NCI-H446 treated with DMSO at 0.1 percent for 48 hours (cell line): ENCODE results near the gene TAF4B.
"Not testable (repeated sequence)": the region's sequence is repeated elsewhere in the genome, so short reads cannot be mapped to it uniquely, and the experiment has no call there.

ENCODE experiments used
- DNase-seq: peaks from one replicate; lab custom pipeline; 2025; lab: John Stamatoyannopoulos, UW

Gene TAF4B, protein sequence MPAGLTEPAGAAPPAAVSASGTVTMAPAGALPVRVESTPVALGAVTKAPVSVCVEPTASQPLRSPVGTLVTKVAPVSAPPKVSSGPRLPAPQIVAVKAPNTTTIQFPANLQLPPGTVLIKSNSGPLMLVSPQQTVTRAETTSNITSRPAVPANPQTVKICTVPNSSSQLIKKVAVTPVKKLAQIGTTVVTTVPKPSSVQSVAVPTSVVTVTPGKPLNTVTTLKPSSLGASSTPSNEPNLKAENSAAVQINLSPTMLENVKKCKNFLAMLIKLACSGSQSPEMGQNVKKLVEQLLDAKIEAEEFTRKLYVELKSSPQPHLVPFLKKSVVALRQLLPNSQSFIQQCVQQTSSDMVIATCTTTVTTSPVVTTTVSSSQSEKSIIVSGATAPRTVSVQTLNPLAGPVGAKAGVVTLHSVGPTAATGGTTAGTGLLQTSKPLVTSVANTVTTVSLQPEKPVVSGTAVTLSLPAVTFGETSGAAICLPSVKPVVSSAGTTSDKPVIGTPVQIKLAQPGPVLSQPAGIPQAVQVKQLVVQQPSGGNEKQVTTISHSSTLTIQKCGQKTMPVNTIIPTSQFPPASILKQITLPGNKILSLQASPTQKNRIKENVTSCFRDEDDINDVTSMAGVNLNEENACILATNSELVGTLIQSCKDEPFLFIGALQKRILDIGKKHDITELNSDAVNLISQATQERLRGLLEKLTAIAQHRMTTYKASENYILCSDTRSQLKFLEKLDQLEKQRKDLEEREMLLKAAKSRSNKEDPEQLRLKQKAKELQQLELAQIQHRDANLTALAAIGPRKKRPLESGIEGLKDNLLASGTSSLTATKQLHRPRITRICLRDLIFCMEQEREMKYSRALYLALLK

DNA sequence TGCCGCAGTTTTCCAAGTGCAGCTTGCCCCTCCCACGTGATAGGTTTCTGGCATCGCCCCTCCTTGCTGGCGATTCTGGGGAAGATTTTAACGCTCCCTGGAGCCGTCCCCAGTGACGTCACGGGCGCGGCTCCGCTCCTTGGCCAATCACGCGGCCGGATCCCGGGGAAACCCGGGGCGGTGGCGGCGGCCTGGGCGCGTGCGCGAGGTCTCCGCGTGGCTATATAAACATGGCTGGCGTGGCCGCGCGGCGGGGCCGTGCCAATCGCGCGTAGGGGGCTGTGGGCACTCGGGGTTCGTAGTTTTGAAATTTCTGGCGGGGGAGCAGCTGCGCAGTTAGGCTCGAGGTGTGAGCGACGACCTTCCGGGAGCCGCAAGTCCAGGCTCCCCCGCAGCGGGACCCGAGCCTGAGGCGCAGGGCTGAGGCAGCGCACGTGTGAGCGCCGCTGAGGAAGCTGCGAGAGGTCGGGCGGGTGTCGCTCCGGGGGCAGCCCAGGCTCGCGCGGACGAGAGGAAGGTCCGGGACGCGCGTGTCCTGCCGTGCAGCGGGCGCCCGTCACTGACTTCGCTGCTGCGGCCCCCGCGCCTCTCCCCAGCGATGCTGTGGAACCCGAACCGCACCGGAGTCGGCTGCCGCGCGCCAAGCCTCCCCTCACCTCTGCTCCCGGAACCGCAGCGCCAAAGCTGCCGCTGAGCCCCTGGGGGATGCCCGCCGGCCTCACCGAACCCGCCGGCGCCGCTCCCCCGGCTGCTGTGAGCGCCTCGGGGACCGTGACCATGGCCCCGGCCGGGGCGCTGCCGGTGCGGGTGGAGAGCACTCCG lies at the start of gene TAF4B:
TSS of gene TAF4B (plus strand) at position 217 of the 822 bp plus-strand sequence. CDS start at position 706, 489 bp downstream.
- peak; percentile 89 for DNase-seq

DNA sequence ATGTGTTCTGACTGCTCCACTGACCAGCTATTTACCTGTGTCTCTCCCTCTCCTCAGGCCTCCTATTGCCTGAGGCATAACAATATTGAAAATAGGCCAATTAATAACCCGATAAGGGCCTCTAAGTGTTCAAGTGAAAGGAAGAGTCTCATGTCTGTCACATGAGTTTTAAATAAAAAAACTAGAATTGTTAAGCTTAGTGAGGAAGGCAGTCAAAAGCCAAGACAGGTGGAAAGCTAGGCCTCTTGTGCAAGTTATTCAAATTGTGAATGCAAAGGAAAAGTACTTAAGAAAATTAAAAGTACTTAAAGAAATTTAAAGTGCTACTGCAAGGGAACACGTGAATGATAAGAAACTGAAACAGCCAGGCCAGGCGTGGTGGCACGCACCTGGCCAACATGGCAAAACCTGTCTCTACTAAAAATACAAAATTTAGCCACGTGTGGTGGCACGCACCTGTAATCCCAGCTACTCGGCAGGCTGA lies 44.9 kb upstream of the TAF4B start:
- DNase-seq, result no peak

DNA sequence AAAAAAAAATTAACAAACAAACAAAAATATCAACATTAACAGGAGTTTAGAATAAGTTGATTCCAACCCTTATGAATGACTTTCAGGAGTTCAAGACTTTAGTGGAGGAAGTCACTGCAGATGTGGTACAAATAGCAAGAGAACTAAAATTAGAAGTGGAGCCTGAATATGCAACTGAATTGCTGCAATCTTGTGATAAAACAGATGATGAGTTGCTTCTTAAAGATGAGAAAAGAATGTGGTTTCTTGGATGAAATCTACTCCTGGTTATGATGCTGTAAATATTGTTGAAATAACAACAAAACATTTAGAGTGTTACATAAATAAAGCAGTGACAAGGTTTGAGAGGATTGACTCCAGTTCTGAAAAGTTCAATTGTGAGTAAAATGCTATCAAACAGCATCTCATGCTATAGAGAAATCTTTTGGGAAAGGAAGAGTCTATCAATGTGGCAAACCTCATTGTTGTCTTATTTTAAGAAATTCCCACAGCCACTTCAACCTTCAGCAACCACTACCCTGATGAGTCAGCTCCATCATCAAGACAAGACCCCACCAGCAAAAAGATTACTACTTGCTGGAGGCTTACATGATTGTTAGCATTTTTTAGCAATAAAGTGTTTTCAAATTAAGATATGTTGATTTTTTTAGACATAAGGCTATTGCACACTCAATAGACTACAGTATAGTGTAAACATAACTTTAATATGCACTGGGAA lies 42.7 kb upstream of the TAF4B start:
- DNase-seq, result no peak

DNA sequence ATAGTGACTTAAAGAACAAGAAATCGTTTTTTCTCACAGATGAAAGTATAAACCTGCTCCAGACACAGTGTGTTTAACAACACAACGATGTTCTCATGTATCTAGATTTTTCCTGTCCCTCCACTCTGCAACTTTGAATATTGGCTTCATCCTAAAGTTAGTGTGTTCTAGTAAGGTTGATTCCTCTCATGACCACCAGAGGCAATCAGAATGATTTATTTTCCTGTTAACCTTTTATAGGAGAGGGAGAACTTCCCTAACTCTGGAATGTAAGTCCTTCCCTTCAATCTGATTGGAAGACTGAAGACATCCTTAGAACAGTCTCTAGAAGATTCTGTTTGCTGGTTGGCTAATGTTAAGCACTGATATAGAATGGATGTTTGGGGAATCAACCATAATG lies 41.0 kb upstream of the TAF4B start:
- no peak for DNase-seq

DNA sequence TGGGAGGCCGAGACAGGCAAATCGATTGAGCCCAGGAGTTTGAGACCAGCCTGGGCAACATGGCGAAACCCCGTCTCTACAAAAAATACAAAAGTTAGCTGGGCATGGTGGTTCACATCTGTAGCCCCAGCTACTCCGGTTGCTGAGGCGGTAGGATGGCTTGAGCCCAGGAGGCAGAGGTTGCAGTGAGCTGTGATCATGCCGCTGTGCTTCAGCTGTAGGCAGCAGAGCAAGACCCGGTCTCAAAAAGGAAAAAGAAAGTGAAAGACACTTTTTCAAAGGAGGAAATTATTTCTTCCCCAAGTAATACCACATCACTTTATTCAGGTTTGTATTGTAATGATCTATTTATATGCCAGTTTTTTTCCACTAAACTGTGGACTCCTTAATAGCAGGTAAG lies 35.7 kb upstream of the TAF4B start:
- DNase-seq, result no peak

DNA sequence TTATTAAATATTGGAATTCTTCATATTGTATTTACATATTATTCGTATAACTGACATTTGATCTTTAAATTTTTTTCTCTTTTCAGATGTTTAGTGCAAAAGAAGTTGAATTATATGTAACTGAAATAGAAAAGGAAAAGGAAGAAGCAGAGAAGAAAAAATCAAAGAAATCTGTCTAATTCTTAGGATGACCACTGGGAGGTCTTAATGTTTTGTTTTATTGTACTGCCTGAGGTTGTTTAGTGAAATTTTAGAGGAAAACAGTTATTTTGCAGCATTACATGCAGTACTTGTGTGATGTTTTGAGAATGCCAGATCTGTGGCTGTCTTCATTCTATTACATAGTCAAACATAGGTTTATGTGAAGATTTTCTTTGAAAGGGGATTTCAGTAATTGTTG lies 34.0 kb upstream of the TAF4B start:
- DNase-seq, result no peak

DNA sequence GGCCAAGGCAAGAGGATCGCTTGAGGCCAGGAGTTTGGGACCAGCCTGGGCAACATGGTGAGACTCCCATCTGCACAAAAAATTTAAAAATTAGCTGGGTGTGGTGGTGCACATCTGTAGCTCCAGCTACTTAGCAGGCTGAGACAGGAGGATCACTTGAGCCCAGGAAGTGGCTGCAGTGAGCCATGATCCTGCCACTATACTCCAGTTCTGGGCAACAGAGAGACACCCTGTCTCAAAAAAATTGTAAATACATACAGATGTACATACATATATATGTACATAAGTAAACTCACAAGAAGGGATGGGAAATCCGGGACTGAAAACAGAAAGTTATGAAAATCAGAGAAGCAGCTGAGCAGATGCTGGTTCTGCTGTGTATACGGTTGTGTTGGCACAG lies 29.6 kb upstream of the TAF4B start:
- DNase-seq, result no peak

DNA sequence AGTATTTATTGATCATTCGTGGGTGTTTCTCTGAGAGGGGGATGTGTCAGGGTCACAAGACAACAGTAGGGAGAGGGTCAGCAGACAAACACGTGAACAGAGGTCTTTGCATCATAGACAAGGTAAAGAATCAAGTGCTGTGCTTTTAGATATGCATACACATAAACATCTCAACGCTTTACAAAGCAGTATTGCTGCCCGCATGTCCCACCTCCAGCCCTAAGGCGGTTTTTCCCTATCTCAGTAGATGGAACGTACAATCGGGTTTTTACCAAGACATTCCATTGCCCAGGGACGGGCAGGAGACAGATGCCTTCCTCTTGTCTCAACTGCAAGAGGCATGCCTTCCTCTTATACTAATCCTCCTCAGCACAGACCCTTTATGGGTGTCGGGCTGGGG lies 24.2 kb upstream of the TAF4B start:
- DNase-seq, result not testable (repeated sequence)

DNA sequence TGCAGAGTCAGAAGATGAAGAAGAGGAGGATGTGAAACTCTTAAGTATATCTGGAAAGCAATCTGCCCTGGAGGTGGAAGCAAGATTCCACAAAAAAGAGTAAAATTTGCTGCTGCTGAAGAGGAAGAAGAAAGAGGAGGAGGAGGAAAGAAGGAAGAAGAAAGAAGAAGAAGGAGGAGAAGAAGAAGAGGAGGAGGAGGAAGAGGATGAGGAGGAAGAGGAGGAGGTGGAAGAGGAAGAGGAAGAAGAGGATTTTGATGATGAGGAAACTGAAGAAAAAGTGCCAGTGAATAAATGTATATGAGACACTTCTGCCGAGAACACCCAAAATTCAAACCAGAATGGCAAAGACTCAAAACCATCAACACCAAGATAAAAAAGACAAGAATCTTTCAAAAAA lies 20.9 kb upstream of the TAF4B start:
- no peak for DNase-seq

DNA sequence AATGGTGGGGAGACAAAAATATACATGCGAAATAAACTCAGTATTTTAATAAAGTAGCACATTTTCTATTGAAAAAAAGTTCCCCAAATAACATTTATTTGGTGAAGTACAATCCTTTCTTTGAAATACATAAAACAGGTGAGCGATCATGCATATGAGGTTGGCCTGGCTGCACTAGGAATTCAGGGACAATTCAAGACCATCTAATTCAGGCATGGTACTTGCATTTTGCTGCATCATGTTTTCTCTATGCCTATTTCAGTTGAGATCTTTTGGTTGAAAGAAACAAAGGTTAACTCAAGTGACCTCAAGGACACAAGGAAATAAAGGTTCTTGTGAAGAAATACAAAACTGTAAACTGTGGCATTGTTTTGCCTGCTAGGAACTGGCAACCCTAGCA lies 19.8 kb upstream of the TAF4B start:
- no peak for DNase-seq

DNA sequence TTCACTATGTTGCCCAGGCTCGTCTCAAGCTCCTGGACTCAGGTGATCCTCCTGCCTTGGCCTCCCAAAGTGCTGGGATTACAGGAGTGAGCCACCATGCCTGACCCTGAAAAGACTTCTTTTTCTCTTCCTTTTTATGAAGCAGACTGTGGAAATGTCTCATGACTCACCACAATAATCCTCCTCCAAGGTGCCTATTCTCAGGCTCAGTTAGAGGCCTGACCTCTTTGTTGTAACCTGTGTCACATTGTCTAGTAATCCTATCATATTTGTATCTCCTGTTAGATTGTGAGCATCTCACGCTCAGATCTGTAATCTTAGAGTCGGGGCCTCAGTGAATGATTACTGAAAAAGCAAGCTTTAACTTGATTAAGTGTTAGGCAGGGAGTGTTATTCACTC lies 18.3 kb upstream of the TAF4B start:
- DNase-seq, result no peak

DNA sequence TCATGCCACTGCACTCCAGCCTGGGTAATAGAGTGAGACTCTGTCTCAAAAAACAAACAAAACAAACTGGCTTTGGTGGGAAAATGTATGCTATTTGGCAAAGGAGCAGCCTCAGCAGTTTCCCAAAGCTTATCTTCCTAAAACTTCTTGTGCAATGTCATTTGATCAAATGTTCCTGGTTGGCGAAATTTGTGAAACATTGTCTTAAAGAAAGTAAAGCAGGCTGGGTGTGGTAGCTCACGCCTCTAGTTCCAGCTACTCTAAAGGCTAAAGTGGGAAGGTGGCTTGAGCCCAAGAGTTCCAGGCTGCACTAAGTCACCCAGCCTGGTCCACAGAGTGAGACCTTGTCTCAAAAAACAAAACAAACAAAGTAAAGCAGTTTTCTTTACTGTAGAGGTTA lies 17.3 kb upstream of the TAF4B start:
- DNase-seq, result no peak

DNA sequence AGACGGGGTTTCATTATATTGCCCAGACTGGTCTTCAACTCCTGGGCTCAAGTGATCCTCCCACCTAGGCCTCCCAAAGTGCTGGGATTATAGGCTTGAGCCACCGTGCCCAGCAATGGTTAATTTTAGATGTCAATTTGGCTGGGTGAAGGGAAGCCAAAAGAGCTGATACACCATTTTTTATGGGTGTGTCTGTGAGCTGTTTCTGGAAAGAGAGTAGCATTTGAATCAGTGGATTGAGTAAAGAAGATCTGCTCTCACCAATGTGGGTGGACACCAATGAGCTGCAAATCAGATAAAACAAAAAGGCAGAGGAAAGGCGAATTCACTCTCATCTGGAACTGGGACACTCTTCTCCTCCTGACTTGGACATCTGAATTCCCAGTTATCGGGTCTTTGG lies 16.1 kb upstream of the TAF4B start:
- no peak for DNase-seq

DNA sequence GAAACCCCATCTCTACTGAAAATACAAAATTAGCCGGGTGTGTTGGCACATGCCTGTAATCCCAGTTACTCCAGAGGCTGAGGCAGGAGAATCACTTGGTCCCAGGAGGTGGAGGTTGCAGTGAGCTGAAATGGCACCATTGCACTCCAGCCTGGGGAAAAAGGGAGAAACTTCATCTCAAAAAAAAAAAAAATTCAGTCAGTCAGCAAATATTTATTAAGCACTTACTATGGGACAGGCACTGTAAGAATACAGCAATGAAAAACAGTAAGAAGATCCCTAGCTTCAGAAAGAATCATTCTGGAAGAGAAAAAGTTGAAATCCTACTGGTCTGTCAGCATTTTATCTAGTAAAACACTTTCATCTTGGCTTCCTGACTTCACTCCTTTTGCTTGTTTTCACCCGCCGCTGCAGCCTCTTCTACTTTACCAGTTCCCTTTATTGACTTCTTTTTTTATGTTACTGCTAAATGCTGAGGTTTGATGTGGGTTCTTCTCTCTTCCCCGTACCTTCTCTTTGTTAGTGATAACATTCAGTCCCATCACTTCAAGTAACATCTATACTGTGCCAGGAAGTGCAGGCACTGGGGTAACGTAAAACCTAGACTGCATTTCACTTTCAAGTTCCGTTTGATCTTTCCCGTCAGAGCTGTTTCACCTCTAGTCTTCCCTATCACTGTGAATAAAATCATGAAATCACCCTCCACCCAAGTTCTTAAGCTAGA lies 10.8 kb upstream of the TAF4B start:
- no peak for DNase-seq

DNA sequence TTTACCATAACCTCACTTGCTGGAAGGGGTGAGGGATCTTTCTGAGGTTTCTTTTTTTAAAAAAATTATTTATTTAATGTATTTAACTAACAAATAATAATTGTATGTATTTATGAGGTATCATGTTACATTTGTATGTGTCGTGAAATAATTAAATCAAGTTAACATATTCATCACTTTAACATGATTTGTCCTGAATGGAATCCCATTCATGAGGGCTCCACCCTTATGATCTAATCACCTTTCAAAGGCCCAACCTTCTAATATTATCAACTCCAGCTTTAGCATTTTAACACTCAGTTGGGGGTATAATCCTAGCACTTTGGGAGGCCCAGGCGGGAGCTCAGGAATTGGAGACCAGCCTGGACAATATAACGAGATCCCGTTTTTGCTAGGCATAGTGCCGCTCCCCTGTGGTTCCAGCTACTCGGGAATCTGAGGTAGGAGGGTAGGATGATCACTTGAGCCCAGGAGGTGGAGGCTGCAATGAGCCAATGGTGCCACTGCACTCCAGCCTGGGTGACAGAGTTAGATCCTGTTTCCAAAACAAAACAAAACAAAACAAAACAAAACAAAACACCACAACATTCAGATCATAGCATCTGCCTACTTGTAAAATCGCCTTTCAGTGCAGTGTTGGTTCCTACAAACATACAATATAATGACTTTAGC lies 1.1 kb upstream of the TAF4B start:
- no peak for DNase-seq

DNA sequence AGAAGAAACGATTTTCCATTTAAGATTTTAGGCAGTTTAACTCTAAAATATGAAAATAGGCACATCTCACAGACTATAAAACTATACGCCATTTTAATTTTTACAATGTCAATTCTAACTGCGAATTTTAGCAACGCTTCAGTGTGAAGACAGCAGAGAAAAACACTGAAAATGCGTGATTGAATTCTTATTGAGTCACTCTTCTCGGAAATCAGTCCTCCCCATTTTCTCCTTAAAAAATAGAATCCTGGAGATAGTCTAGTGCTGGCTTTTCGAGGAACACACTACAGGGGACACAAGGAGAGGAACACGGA lies 373 bp upstream of the TAF4B start:
- no peak for DNase-seq

DNA sequence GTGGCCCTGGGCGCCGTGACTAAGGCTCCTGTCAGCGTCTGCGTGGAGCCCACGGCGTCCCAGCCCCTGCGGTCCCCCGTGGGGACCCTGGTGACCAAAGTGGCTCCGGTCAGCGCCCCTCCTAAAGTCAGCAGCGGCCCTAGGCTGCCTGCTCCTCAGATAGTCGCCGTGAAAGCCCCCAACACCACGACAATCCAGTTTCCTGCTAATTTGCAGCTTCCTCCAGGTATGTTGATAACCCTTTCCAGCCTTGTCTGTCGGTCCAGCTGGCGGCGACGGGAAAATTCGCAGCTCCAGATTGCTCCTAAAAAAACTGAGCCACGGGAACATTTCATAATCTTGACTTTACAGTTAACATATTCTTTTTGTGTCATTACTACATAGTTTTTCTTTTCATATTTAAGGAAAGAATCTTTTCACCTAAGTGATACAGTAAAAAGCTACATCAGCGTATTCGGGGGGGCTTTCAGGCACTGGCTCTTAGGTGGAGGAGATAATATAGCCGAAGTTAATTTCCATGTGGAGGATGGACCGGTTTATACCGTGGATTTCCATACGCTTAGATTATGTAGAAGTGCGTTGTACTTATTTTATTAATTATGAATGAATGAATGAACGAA lies 916 bp downstream of the TAF4B start:
- DNase-seq, result no peak

DNA sequence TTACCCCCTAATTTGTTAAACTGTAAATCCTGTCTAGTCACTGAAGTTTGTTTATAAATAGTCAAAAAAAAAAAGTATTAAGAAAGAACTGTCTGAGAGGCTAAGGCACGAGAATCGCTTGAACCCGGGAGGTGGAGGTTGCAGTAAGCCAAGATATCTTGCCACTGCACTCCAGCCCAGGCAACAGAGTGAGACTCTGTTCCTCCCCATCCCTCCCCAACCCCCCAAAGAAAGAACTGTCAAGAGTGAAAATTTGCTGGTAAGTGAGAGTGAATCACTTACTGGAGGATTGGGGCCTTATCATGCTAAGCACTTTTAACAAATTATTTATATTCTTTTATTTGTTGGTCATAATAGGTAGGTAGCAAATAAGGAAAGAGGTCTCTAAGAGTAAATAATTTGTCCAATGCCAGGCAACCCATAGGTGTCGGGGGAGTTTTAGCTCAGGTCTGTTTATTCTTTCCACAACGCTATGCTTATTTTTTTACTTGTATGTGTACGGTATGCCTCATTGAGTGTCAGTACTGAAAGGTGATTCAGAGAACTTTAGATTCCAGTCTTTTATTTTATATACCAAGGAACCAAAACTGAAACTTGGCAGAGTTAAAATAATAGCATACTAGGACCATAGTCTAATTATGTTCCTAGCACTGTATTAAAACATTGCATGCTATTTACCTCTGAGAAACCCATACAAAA lies 2.5 kb downstream of the TAF4B start:
- DNase-seq, result no peak

DNA sequence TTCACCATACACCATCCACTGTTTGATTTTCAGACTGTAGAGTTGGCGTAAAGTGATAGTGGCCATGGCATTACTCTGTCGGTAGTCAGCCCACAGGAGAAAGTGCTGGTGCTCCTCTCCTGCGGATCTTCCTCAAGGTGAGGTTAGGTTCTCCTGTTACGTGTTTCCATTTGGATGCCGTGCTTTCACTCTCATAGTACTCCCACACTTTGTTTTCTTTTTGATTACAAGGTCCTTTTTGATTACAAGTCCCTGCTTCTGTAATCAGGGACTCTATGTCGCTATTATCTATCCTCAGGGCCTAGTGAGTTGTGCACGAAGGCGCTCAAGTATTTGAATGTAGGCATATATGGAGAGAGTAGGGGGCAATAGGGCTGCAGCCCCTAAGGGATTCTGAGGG lies 4.3 kb downstream of the TAF4B start:
- no peak for DNase-seq
